ENCODE measurements around the gene MPZ.
"Not testable (repeated sequence)": the region's sequence is repeated elsewhere in the genome, so short reads cannot be mapped to it uniquely, and the experiment has no call there.

MPZ gene

GRCh38 chr1:161300478-161300877, 9.3 kb downstream of the MPZ start:
- DNase-seq (ENCODE audit: low read depth): no peak

- DNase-seq (ENCODE audit: low read depth): no peak
These were observed 10.4 kb downstream of the MPZ start for GRCh38 chr1:161299347-161299746.

GRCh38 chr1:161298116-161298515, 11.7 kb downstream of the MPZ start:
- DNase-seq (ENCODE audit: low read depth): no peak

GRCh38 chr1:161297415-161297814, 12.4 kb downstream of the MPZ start:
- DNase-seq (ENCODE audit: low read depth): no peak

- no peak for DNase-seq (ENCODE audit: low read depth)
These were observed 19.0 kb downstream of the MPZ start for GRCh38 chr1:161290779-161291178.

GRCh38 chr1:161287482-161288054, 22.2 kb downstream of the MPZ start:
- DNase-seq (ENCODE audit: low read depth): no peak

- no peak for DNase-seq (ENCODE audit: low read depth)
These were observed 24.2 kb downstream of the MPZ start for GRCh38 chr1:161285521-161285920.

- DNase-seq (ENCODE audit: low read depth): no peak
These were observed 24.7 kb downstream of the MPZ start for GRCh38 chr1:161285113-161285512.

- no peak for DNase-seq (ENCODE audit: low read depth)
These were observed 26.8 kb downstream of the MPZ start for GRCh38 chr1:161282991-161283390.

GRCh38 chr1:161274874-161275273, 34.9 kb downstream of the MPZ start:
- no peak for DNase-seq (ENCODE audit: low read depth)

- no peak for DNase-seq (ENCODE audit: low read depth)
These were observed 36.4 kb downstream of the MPZ start for GRCh38 chr1:161273402-161273801.

- no peak for DNase-seq (ENCODE audit: low read depth)
These were observed 42.4 kb downstream of the MPZ start for GRCh38 chr1:161267321-161267720.

- no peak for DNase-seq (ENCODE audit: low read depth)
These were observed 42.9 kb downstream of the MPZ start for GRCh38 chr1:161266836-161267235.

- DNase-seq (ENCODE audit: low read depth): no peak
These were observed 43.6 kb downstream of the MPZ start for GRCh38 chr1:161266202-161266601.

GRCh38 chr1:161265305-161265704, 44.5 kb downstream of the MPZ start:
- DNase-seq (ENCODE audit: low read depth): no peak

GRCh38 chr1:161261261-161262235, 48.2 kb downstream of the MPZ start:
- DNase-seq (ENCODE audit: low read depth): no peak

- DNase-seq (ENCODE audit: low read depth): no peak
These were observed 49.1 kb downstream of the MPZ start for GRCh38 chr1:161260376-161261260.

- DNase-seq (ENCODE audit: low read depth): no peak
These were observed 50.0 kb downstream of the MPZ start for GRCh38 chr1:161259765-161260164.

GRCh38 chr1:161259345-161259702, 50.4 kb downstream of the MPZ start:
- DNase-seq (ENCODE audit: low read depth): no peak

GRCh38 chr1:161258439-161259344, 51.1 kb downstream of the MPZ start, which contains the start of gene PCP4L1:
Gene PCP4L1 (plus strand): TSS chr1:161258745. CDS start chr1:161258975, 230 bp downstream.
- peak; percentile 12 for DNase-seq (ENCODE audit: low read depth)

GRCh38 chr1:161257109-161257508, 52.7 kb downstream of the MPZ start:
- not testable (repeated sequence) for DNase-seq (ENCODE audit: low read depth)

All from stimulated activated CD4-positive, alpha-beta T cell treated with anti-CD3 and anti-CD28 coated beads, Interleukin-2, amount 100 ng/mL, for 4 hours (primary cell).